H9 (cell line): ENCODE measurements around the gene GALE. TPM values are rescaled to one million over a fixed set of nuclear protein-coding genes. Genes with fewer than 3 reads are reported as not detected.

Experiments used
- DNase-seq: peaks from one replicate; pipeline ENCODE4 v3.0.0-alpha.2; 2017
- H2AFZ ChIP-seq: one replicate; pipeline ENCODE4 v1.6.1; 2013; ENCODE audit warnings: mild to moderate bottlenecking, low read length, control low read depth, moderate library complexity
- H2AK5ac ChIP-seq: 2 replicates; pipeline ENCODE4 v1.6.1; 2013; ENCODE audit warnings: low read length, control low read depth, mixed read lengths; ENCODE audit not compliant: insufficient read length
- H2BK120ac ChIP-seq: one replicate; pipeline ENCODE4 v1.6.1; 2013; ENCODE audit warnings: low read depth, mild to moderate bottlenecking, low read length, control low read depth, inconsistent platforms; ENCODE audit not compliant: poor library complexity, severe bottlenecking
- H2BK12ac ChIP-seq: 2 replicates; pipeline ENCODE4 v1.6.1; 2013; ENCODE audit warnings: low read length, control low read depth, mixed read lengths, low read depth; ENCODE audit not compliant: insufficient read length
- H2BK15ac ChIP-seq: 2 replicates; pipeline ENCODE4 v1.6.1; 2013; ENCODE audit warnings: low read depth, low read length, control low read depth
- H2BK20ac ChIP-seq: one replicate; pipeline ENCODE4 v1.6.1; 2013; ENCODE audit warnings: low read depth, mild to moderate bottlenecking, low read length, control low read depth, inconsistent platforms; ENCODE audit not compliant: poor library complexity, severe bottlenecking
- H2BK5ac ChIP-seq: 2 replicates; pipeline ENCODE4 v1.6.1; 2013; ENCODE audit warnings: low read length, control low read depth, mixed read lengths; ENCODE audit not compliant: insufficient read length
- H3K14ac ChIP-seq: 2 replicates; pipeline ENCODE4 v1.6.1; 2013; ENCODE audit warnings: low read length, control low read depth; ENCODE audit not compliant: insufficient read depth
- H3K18ac ChIP-seq: 2 replicates; pipeline ENCODE4 v1.6.1; 2013; ENCODE audit warnings: low read depth, mild to moderate bottlenecking, mixed read lengths, low read length, control low read depth; ENCODE audit not compliant: insufficient read length
- H3K23ac ChIP-seq: 2 replicates; pipeline ENCODE4 v1.6.1; 2013; ENCODE audit warnings: low read length, control low read depth, mixed read lengths, low read depth; ENCODE audit not compliant: insufficient read length
- H3K23me2 ChIP-seq: 2 replicates; pipeline ENCODE4 v1.6.1; 2013; ENCODE audit warnings: low read depth, mild to moderate bottlenecking, mixed read lengths, low read length, control low read depth; ENCODE audit not compliant: insufficient read length, poor library complexity, severe bottlenecking
- H3K27ac ChIP-seq: 2 replicates; pipeline ENCODE4 v1.5.1; 2013; ENCODE audit warnings: low read length, control low read depth, mixed read lengths, low read depth; ENCODE audit not compliant: insufficient read length
- H3K27me3 ChIP-seq: 2 replicates; pipeline ENCODE4 v1.6.1; 2013; ENCODE audit warnings: low read length, control low read depth, inconsistent platforms; ENCODE audit not compliant: insufficient read depth
- H3K4ac ChIP-seq: 2 replicates; pipeline ENCODE4 v1.6.1; 2013; ENCODE audit warnings: low read depth, mild to moderate bottlenecking, control low read depth, inconsistent platforms, low read length, moderate library complexity
- H3K4me1 ChIP-seq: 2 replicates; pipeline ENCODE4 v1.6.1; 2013; ENCODE audit warnings: low read length, control low read depth, inconsistent platforms; ENCODE audit not compliant: insufficient read depth
- H3K4me2 ChIP-seq: 2 replicates; pipeline ENCODE4 v1.6.1; 2013; ENCODE audit warnings: low read length, control low read depth, mixed read lengths; ENCODE audit not compliant: insufficient read length, insufficient read depth
- H3K56ac ChIP-seq: 2 replicates; pipeline ENCODE4 v1.6.1; 2013; ENCODE audit warnings: low read depth, mild to moderate bottlenecking, mixed read lengths, low read length, control low read depth; ENCODE audit not compliant: insufficient read length
- H3K79me1 ChIP-seq: 2 replicates; pipeline ENCODE4 v1.6.1; 2013; ENCODE audit warnings: low read depth, mild to moderate bottlenecking, moderate library complexity, low read length, control low read depth, inconsistent platforms; ENCODE audit not compliant: insufficient read depth, poor library complexity, severe bottlenecking
- H3K79me2 ChIP-seq: 2 replicates; pipeline ENCODE4 v1.6.1; 2013; ENCODE audit warnings: low read length, control low read depth, inconsistent platforms; ENCODE audit not compliant: insufficient read depth
- H3K9ac ChIP-seq: 2 replicates; pipeline ENCODE4 v1.6.1; 2013; ENCODE audit warnings: low read length, control low read depth, mixed read lengths; ENCODE audit not compliant: insufficient read length; ENCODE audit errors: extremely low read depth
- H3K9me3 ChIP-seq: one replicate; pipeline ENCODE4 v1.6.1; 2013; ENCODE audit warnings: low read depth, low read length, inconsistent platforms; ENCODE audit not compliant: control insufficient read depth
- H3T11ph ChIP-seq: one replicate; pipeline ENCODE4 v1.6.1; 2013; ENCODE audit warnings: mild to moderate bottlenecking, low read length, control low read depth, inconsistent platforms
- H4K20me1 ChIP-seq: one replicate; pipeline ENCODE4 v1.6.1; 2013; ENCODE audit not compliant: control insufficient read depth, insufficient read length, insufficient read depth
- H4K5ac ChIP-seq: 2 replicates; pipeline ENCODE4 v1.6.1; 2013; ENCODE audit warnings: low read depth, mild to moderate bottlenecking, mixed read lengths, low read length, control low read depth; ENCODE audit not compliant: insufficient read length
- H4K8ac ChIP-seq: replicated peaks from 2 replicates; pipeline ENCODE4 v1.6.1; 2013; ENCODE audit warnings: low read length, control low read depth, mixed read lengths, low read depth; ENCODE audit not compliant: insufficient read length
- H4K91ac ChIP-seq: 2 replicates; pipeline ENCODE4 v1.6.1; 2013; ENCODE audit warnings: low read depth, mild to moderate bottlenecking, moderate library complexity, mixed read lengths, low read length, control low read depth; ENCODE audit not compliant: insufficient read length
- H3K27ac Mint-ChIP-seq, 3 experiments: 2 replicates in 2 of 3; 3 replicates in 1 of 3; pipeline ENCODE4 v1.8.0; 2020 to 2021; ENCODE audit warnings: mixed read lengths in 3 of 3, mild to moderate bottlenecking in 1 of 3, moderate library complexity in 1 of 3
- H3K27me3 Mint-ChIP-seq: 2 replicates; pipeline ENCODE4 v1.8.0; 2021; ENCODE audit warnings: low read depth, mild to moderate bottlenecking, moderate library complexity, mixed read lengths
- H3K36me3 Mint-ChIP-seq, 3 experiments: 2 replicates in 2 of 3; 3 replicates in 1 of 3; pipeline ENCODE4 v1.8.0; 2020 to 2021; ENCODE audit warnings: low read depth in 3 of 3, mixed read lengths in 3 of 3; ENCODE audit not compliant: insufficient read depth in 1 of 3
- H3K4me1 Mint-ChIP-seq, 2 experiments: 2 replicates each; pipeline ENCODE4 v1.8.0; 2020; ENCODE audit warnings: mixed read lengths in 2 of 2
- H3K4me3 Mint-ChIP-seq, 2 experiments: 2 replicates in 1 of 2; 3 replicates in 1 of 2; pipeline ENCODE4 v1.8.0; 2020 to 2021; ENCODE audit warnings: mild to moderate bottlenecking in 2 of 2, mixed read lengths in 2 of 2, moderate library complexity in 1 of 2
- H3K9me3 Mint-ChIP-seq, 2 experiments: 2 replicates in 1 of 2; 3 replicates in 1 of 2; pipeline ENCODE4 v1.8.0; 2020; ENCODE audit warnings: mild to moderate bottlenecking in 2 of 2, mixed read lengths in 2 of 2, moderate library complexity in 1 of 2
- WGBS: extraction: QIAGEN DNeasy Blood & Tissue Kit; methylation state at CpG from one replicate; pipeline ENCODE4 v1.1.7; 2013; ENCODE audit warnings: missing lambda C conversion rate, low lambda C conversion rate, mixed read lengths; ENCODE audit not compliant: insufficient read length; ENCODE audit errors: extremely low coverage; 5-methylcytosine and 5-hydroxymethylcytosine counted together
- total RNA-seq: library from RNA; stranded (reverse); gene quantifications from 2 replicates; pipeline ENCODE4 v1.2.1, GENCODE V29; 2021
- TF ChIP-seq, protein P1 (sequence below): fragments of 200-600 bp; sonication (generic); conservative IDR thresholded peaks from 3 replicates; pipeline ENCODE4 v1.8.0; 2021; ENCODE audit warnings: antibody characterized with exemption, mild to moderate bottlenecking

GALE gene
- total RNA-seq, 1 experiment from 2014 or later: 36.0 TPM

DNA sequence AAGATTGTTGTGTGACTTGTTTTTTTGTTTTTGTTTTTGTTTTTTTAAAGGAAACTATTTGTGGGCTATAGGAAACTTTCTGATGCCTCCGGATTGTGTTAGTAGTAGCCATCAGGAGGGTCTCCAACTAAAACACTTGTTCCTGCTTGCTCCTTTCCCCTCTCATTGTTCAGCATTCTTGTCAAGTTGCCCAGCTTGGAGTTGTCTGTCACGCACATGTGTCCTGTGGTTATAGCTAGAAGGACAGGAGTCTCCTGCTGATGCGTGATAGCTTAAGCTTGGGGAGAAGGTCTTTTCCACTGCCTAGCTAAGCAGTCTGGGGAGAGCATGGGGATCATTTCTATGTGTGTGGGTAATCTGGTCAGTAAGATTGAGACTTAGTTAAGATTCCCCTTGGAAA, 12.9 kb downstream of the GALE start:
- Histone ChIP-seq H2BK20ac (no peak overlapping the region), H3K27ac (no peak overlapping the region), H4K5ac (no peak overlapping the region), H4K20me1 (no peaks in the 10 kb centered on the region), H3K56ac (no peak overlapping the region), H3K4ac (no peak overlapping the region), H3K79me1 (peaks cover 5% of the 10 kb centered on the region), H2AFZ (no peak overlapping the region), H3K4me2 (no peak overlapping the region), H3K4me1 (no peaks in the 10 kb centered on the region), H3K27me3 (no peaks in the 10 kb centered on the region), H2AK5ac (no peak overlapping the region), H2BK12ac (no peak overlapping the region), H4K8ac (no peak overlapping the region), H4K91ac (no peak overlapping the region), H2BK15ac (no peak overlapping the region), H3K23me2 (peaks cover 16% of the 10 kb centered on the region), H3K9ac (no peak overlapping the region), H2BK5ac (no peak overlapping the region), H2BK120ac (no peak overlapping the region), H3T11ph (no peak overlapping the region), H3K79me2 (peaks cover 6% of the 10 kb centered on the region; the same call in 1 of the 2 replicates), H3K9me3 (no peaks in the 10 kb centered on the region), H3K23ac (no peak overlapping the region), H3K14ac (no peak overlapping the region), H3K18ac (no peak overlapping the region)
- TF ChIP-seq, protein P1, sequence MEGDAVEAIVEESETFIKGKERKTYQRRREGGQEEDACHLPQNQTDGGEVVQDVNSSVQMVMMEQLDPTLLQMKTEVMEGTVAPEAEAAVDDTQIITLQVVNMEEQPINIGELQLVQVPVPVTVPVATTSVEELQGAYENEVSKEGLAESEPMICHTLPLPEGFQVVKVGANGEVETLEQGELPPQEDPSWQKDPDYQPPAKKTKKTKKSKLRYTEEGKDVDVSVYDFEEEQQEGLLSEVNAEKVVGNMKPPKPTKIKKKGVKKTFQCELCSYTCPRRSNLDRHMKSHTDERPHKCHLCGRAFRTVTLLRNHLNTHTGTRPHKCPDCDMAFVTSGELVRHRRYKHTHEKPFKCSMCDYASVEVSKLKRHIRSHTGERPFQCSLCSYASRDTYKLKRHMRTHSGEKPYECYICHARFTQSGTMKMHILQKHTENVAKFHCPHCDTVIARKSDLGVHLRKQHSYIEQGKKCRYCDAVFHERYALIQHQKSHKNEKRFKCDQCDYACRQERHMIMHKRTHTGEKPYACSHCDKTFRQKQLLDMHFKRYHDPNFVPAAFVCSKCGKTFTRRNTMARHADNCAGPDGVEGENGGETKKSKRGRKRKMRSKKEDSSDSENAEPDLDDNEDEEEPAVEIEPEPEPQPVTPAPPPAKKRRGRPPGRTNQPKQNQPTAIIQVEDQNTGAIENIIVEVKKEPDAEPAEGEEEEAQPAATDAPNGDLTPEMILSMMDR: no peak
- no peaks in the 10 kb centered on the region for H3K27me3 Mint-ChIP-seq
- H3K27ac Mint-ChIP-seq: no peak overlapping the region
- H3K36me3 Mint-ChIP-seq: peaks cover 30 to 56% (median 42%) of the 10 kb centered on the region in 3 experiments
- no peaks in the 10 kb centered on the region for H3K9me3 Mint-ChIP-seq
- DNase-seq: no peak
- no CpG with 5 or more reads among the region's 3 CpGs for WGBS
- no peak overlapping the region for H3K4me3 Mint-ChIP-seq
- peaks cover 11 to 20% of the 10 kb centered on the region in 2 experiments for H3K4me1 Mint-ChIP-seq
